Spleen (tissue), 11 donors: ENCODE data around the gene CLOCK. TPM values are rescaled to one million over a fixed set of nuclear protein-coding genes. Genes with fewer than 3 reads are reported as not detected.

Experiments
- DNase-seq: peaks from one replicate; pipeline ENCODE4 v3.0.0-alpha.2; 2020
- H3K27ac ChIP-seq, 8 donors: fragments of 200-600 bp; sonication (generic) in 7 of 8; 1 replicate in 4 of 8; 2 replicates in 4 of 8; pipeline versions ENCODE4 v1.5.0 to v1.8.0; 2016 to 2021; ENCODE audit warnings: inconsistent platforms in 4 of 8, mild to moderate bottlenecking in 4 of 8, moderate library complexity in 1 of 8
- H3K27me3 ChIP-seq, 7 donors: fragments of 200-600 bp; sonication (generic) in 6 of 7; replicated peaks in 1 of 7; 1 replicate in 4 of 7; 2 replicates in 3 of 7; pipeline versions ENCODE4 v1.5.0 to v1.8.0; 2016 to 2021; ENCODE audit warnings: inconsistent platforms in 3 of 7, mild to moderate bottlenecking in 1 of 7
- H3K36me3 ChIP-seq, 6 donors: fragments of 200-600 bp; sonication (generic) in 5 of 6; 1 replicate in 4 of 6; 2 replicates in 2 of 6; pipeline versions ENCODE4 v1.5.0 to v1.8.0; 2016 to 2021; ENCODE audit warnings: inconsistent platforms in 2 of 6
- H3K4me1 ChIP-seq, 6 donors: fragments of 200-600 bp; sonication (generic) in 5 of 6; 1 replicate in 3 of 6; 2 replicates in 3 of 6; pipeline versions ENCODE4 v1.5.0 to v1.8.0; 2016 to 2021; ENCODE audit warnings: inconsistent platforms in 3 of 6
- H3K4me3 ChIP-seq, 8 donors: fragments of 200-600 bp; sonication (generic) in 7 of 8; 1 replicate in 4 of 8; 2 replicates in 4 of 8; pipeline versions ENCODE4 v1.5.0 to v1.8.0; 2016 to 2021; ENCODE audit warnings: inconsistent platforms in 4 of 8, mild to moderate bottlenecking in 4 of 8, moderate library complexity in 2 of 8
- H3K9me3 ChIP-seq, 8 donors: fragments of 200-600 bp; sonication (generic) in 7 of 8; 1 replicate in 4 of 8; 2 replicates in 4 of 8; pipeline versions ENCODE4 v1.5.0 to v1.8.0; 2016 to 2021; ENCODE audit warnings: inconsistent platforms in 4 of 8
- POLR2A ChIP-seq, 3 donors: fragments of 450-650 bp; IDR thresholded peaks; one replicate each; pipeline ENCODE4 v1.5.1; 2017; ENCODE audit warnings: antibody characterized with exemption in 3 of 3, mild to moderate bottlenecking in 1 of 3
- POLR2AphosphoS5 ChIP-seq, 3 donors: sonication (generic); formaldehyde crosslinking; IDR thresholded peaks; one replicate each; pipeline ENCODE4 v1.5.1; 2017; ENCODE audit warnings: antibody characterized with exemption in 3 of 3
- WGBS, 5 donors: extraction: QIAGEN DNeasy Blood & Tissue Kit in 3 of 5; methylation state at CpG; one replicate each; pipeline versions ENCODE4 v1.1.5 to v1.1.7; 2013 to 2018; 5-methylcytosine and 5-hydroxymethylcytosine counted together
- intact Hi-C: fragments of 100-400 bp; cut with DNase I; formaldehyde crosslinking; loops from one replicate; pipeline ENCODE4 v1.15.0; 2023; ENCODE audit warnings: low total_unique reads
- polyA plus RNA-seq, 3 donors: library from polyadenylated mRNA; stranded (reverse); fragments of 200-250 nt; gene quantifications; one replicate each; pipeline ENCODE4 v1.2.1, GENCODE V29; 2013
- total RNA-seq, 7 donors: library from RNA; depleted of rRNA in 3 of 7; stranded (reverse); fragments of >200 nt in 3 of 7; fragmentation: NEBNext Ultra II Directional in 4 of 7; extraction: Animal tissue kit (Norgen Biotek cat#: 25700) in 4 of 7; gene quantifications; one replicate each; pipeline versions ENCODE4 v1.1.0 to v1.2.1, GENCODE V29; 2016 to 2021
- TF ChIP-seq, protein P1 (sequence below), 11 experiments: fragments of 200-600 bp in 7 of 11; fragments of 450-650 bp in 4 of 11; sonication (generic) in 4 of 11; IDR thresholded peaks in 8 of 11; conservative IDR thresholded peaks in 3 of 11; 1 replicate in 7 of 11; 2 replicates in 4 of 11; pipeline versions ENCODE4 v1.4.0 to v1.8.0; 2016 to 2021; ENCODE audit warnings: antibody characterized with exemption in 11 of 11, inconsistent platforms in 4 of 11, mild to moderate bottlenecking in 1 of 11
- donor health status: healthy with polysubstance abuse.
- donor health status: DM: no; HTN: no; CAD: no; lungs with moderate emphysema.
- donor health status: DM: no; HTN: no; CAD: no.
- donor health status: Bipolar disorder and iron deficiency.
- donor health status: healthy.
- donor health status: DM: no; HTN: no; CAD: no.
- donor health status: DM: yes; HTN: yes; CAD: no.

Gene CLOCK
- total and polyA plus RNA-seq, 10 donors = 1.9 to 29.4 (median 18.1) TPM

DNA sequence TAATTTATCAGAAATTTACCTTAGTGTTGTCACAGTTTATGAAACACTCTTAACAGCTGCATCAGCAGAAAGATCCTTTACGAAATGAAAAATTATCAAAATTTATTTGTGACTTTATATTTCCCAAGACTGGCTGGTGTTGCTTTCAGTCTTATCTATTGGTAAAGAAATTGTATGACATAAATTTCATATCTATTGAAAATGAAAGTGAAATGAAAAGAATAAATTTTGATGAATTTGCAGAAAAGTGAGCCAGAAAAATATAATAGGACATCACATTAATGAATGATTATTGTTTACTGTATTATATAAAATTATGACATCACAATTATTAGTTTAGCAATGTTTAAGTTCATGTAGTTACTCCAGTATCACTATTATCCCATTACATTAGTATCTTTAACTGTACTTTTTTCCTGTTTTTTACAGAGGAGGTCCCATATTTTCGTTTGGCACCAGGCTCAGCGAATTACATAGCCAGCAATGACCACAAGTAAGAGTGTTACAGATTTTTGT is 164.2 kb downstream of the CLOCK start:
- Histone ChIP-seq H3K36me3 (no peaks in the 10 kb centered on the region), H3K4me3 (peak overlapping the region in 1 of 8 donors; percentile 10), H3K4me1 (peaks cover 0 to 13% (median 0%) of the 10 kb centered on the region in 6 donors), H3K27me3 (no peaks in the 10 kb centered on the region), H3K9me3 (no peaks in the 10 kb centered on the region), H3K27ac (peak overlapping the region in 2 of 8 donors; percentile 1 to 10)
- WGBS, 5 donors = 66 to 80% (median 73%) methylated on average over 3 of the region's 3 CpGs
- intact Hi-C loops = no loop called here
- no peak for TF ChIP-seq POLR2AphosphoS5 (IDR thresholded peaks at IDR 0.05)
- TF ChIP-seq, protein P1, sequence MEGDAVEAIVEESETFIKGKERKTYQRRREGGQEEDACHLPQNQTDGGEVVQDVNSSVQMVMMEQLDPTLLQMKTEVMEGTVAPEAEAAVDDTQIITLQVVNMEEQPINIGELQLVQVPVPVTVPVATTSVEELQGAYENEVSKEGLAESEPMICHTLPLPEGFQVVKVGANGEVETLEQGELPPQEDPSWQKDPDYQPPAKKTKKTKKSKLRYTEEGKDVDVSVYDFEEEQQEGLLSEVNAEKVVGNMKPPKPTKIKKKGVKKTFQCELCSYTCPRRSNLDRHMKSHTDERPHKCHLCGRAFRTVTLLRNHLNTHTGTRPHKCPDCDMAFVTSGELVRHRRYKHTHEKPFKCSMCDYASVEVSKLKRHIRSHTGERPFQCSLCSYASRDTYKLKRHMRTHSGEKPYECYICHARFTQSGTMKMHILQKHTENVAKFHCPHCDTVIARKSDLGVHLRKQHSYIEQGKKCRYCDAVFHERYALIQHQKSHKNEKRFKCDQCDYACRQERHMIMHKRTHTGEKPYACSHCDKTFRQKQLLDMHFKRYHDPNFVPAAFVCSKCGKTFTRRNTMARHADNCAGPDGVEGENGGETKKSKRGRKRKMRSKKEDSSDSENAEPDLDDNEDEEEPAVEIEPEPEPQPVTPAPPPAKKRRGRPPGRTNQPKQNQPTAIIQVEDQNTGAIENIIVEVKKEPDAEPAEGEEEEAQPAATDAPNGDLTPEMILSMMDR (IDR thresholded peaks at IDR 0.05 in 8 of 11, conservative IDR thresholded peaks at IDR 0.05 in 3 of 11) = no peak
- TF ChIP-seq POLR2A (IDR thresholded peaks at IDR 0.05) = no peak
- no peak for DNase-seq

DNA sequence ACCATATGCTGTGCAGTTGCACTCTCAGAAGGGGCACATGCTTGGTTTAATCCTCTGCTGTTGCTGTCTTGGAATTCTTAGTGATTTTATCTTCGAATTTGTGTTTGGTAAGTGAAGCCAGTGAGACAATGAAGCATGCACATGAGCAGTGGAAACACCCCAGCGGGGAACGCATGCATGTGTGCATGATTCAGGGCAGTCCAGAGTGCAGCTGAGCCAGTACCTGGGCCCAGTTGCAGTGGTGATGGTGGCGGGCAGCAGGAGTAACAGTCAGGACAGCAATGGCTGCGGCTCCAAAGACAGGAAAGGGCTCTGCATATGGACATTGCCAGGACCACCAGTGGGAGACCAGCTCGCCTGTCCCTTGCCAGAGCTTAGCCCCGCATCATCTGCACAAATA is 165.2 kb downstream of the CLOCK start:
- Histone ChIP-seq H3K9me3 (no peaks in the 10 kb centered on the region), H3K4me1 (peaks cover 0 to 10% (median 0%) of the 10 kb centered on the region in 6 donors), H3K4me3 (peak overlapping the region in 1 of 8 donors; percentile 10), H3K27ac (no peak overlapping the region), H3K27me3 (no peaks in the 10 kb centered on the region), H3K36me3 (no peaks in the 10 kb centered on the region)
- 89 to 94% (median 91%) methylated on average over 5 to 7 of the region's 7 CpGs for WGBS, 5 donors
- TF ChIP-seq, protein P1 (IDR thresholded peaks at IDR 0.05 in 8 of 11, conservative IDR thresholded peaks at IDR 0.05 in 3 of 11) = no peak
- TF ChIP-seq POLR2A (IDR thresholded peaks at IDR 0.05) (no peak), POLR2AphosphoS5 (IDR thresholded peaks at IDR 0.05) (no peak)
- DNase-seq = no peak
- intact Hi-C loops = no loop called here

DNA sequence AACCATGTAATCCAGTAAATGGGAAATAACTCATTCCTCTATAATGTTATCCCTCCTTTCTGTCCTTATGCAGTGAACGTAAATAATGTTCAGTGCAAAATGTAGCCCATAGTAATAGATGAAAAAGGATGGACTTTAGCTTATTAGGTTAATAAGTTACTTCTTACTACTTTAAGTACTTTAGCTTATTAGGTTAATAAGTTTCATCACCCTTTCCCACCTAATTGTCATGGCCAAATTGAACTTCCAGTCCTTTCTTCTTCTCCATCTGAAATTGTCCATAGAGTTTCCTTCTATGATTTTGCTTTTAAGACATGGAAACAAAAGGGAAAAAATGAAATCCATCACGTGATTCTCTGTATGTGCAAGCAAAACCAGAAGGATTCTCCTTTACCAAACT is 166.1 kb downstream of the CLOCK start:
- intact Hi-C loops = no loop called here
- Histone ChIP-seq H3K4me3 (no peak overlapping the region), H3K9me3 (no peaks in the 10 kb centered on the region), H3K4me1 (peaks cover 0 to 6% (median 0%) of the 10 kb centered on the region in 6 donors), H3K27ac (no peak overlapping the region), H3K36me3 (no peaks in the 10 kb centered on the region), H3K27me3 (no peaks in the 10 kb centered on the region)
- 79 to 97% (median 90%) methylated on average over 2 of the region's 2 CpGs for WGBS, 5 donors
- no peak for DNase-seq
- TF ChIP-seq, protein P1 (IDR thresholded peaks at IDR 0.05 in 8 of 11, conservative IDR thresholded peaks at IDR 0.05 in 3 of 11) = no peak
- TF ChIP-seq POLR2A (IDR thresholded peaks at IDR 0.05) = no peak
- no peak for TF ChIP-seq POLR2AphosphoS5 (IDR thresholded peaks at IDR 0.05)

DNA sequence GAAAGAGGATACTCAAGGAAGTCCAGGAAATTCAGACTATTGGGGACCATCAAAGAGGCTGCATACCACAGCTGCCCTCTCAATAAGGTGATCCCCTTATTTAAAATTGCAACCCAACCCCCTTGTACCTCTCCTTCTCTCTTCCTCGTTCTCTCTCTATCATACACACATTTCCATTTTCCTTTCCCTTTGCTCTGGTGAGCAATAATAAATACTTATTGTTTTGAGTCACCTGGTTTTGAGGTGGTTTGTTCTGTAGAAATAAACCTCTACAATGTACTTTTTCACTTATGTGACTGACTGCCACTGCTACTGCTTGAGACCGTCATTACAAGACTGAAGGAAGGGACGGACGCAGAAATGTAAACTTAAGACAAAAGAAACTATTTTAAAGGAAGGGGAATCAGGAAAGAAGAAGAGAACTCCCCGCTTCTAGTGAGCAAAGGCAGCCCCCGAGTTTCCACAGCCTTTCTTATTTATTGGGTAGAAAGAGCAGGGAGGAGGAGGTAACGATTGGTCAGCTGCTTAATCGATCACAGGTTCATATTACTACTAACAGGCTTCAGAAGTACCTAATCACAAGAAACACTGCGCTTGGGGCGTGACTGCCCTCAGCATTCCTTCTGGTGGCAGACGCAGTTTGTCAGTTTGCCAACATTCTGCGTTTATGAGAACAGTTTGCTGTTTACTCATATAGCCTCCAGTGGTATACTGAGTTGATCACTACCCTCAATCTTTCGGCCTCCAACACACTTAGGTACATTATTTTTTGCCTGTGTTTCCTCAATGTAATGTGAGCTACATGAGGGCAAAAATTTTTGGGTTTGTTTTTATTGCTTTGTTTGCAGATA is 167.9 kb downstream of the CLOCK start:
- WGBS, 5 donors = 80 to 93% (median 91%) methylated on average over 13 of the region's 13 CpGs
- intact Hi-C loops = no loop called here
- Histone ChIP-seq H3K9me3 (no peaks in the 10 kb centered on the region), H3K4me3 (no peak overlapping the region), H3K27ac (no peak overlapping the region), H3K27me3 (no peaks in the 10 kb centered on the region), H3K36me3 (no peaks in the 10 kb centered on the region), H3K4me1 (peaks cover 0 to 6% (median 0%) of the 10 kb centered on the region in 6 donors)
- no peak for DNase-seq
- TF ChIP-seq POLR2A (IDR thresholded peaks at IDR 0.05) (no peak), POLR2AphosphoS5 (IDR thresholded peaks at IDR 0.05) (no peak)
- TF ChIP-seq, protein P1 (IDR thresholded peaks at IDR 0.05 in 8 of 11, conservative IDR thresholded peaks at IDR 0.05 in 3 of 11) = no peak
